ENCODE measurements around the gene HDAC1. TPM values are rescaled to one million over a fixed set of nuclear protein-coding genes. Genes with fewer than 3 reads are reported as not detected.
A peak's percentile ranks its signal among the peaks of the same experiment; 100 is the strongest.

HDAC1 gene
- total and polyA plus RNA-seq, 10 of the 15 experiments (the other 5 are each of a cell fraction or from before 2014, with no cell fraction given), result 147 to 331 (median 168) TPM

DNA sequence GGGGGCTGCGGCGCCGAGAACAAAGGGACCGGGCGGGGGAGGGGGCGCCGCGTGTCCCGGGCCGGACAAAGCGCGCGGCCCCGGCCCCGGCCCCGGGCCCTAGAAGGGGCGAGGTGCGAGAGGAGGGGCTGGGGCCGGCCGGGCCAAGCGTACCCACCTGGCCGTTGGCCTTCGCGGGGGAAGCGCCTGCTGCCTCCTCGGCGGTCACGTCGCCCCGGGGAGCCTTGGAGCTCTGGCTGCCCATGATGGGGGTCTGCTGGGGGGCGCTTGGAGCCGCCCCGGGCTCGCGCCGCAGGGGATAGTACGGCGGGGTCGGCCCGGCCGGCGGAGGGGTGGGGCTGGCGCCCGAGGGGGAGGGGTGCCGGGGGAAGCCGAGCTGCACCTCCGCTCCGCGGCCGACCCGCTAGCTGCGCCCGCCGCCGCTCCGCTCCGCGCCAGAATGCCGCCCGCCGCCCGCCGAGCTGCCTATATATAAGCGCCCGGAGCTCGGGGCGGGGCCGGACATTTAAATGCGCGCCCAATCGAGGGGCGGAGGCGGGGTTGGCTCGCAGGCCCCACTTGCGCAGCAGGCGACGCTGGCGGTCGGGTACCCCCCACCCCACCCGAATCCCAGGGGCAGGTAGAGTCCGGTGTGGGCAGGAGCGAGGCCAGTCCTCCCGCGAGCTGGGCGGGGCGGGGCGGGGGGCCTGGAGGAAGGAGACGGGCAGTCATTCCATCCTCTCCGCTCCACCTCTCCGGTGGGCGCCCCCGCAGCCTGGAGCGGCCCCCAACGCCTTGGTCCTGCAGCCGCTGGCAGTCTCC is 44.1 kb downstream of the HDAC1 start, which contains the start of gene MARCKSL1:
Gene MARCKSL1, minus strand, starts transcription at position 444 of the 801 bp plus-strand sequence. Its CDS starts 200 bp downstream, at position 244.
- BruUV-seq (replicated peaks), result no TSS peak
- Histone ChIP-seq H2AFZ (ENCODE audit: control insufficient read depth, low read depth, low read length) (no peak within 1 kb of the TSS), H3K4me3 (peak within 1 kb of the TSS; percentile 80)
- TF ChIP-seq, protein P1, sequence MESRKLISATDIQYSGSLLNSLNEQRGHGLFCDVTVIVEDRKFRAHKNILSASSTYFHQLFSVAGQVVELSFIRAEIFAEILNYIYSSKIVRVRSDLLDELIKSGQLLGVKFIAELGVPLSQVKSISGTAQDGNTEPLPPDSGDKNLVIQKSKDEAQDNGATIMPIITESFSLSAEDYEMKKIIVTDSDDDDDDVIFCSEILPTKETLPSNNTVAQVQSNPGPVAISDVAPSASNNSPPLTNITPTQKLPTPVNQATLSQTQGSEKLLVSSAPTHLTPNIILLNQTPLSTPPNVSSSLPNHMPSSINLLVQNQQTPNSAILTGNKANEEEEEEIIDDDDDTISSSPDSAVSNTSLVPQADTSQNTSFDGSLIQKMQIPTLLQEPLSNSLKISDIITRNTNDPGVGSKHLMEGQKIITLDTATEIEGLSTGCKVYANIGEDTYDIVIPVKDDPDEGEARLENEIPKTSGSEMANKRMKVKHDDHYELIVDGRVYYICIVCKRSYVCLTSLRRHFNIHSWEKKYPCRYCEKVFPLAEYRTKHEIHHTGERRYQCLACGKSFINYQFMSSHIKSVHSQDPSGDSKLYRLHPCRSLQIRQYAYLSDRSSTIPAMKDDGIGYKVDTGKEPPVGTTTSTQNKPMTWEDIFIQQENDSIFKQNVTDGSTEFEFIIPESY (IDR thresholded peaks at IDR 0.05), result no peak
- peak; percentile 74; the same call in 1 of the 2 replicates for TF ChIP-seq NFYB (IDR thresholded peaks at IDR 0.05; ENCODE audit: insufficient read depth, low read depth, low read length)
- peak in 1 of 2 experiments; percentile 51; a peak in 1 of 3 replicates for TF ChIP-seq EGR1 (IDR thresholded peaks at IDR 0.05; ENCODE audit: borderline replicate concordance in 1 of 2, low read depth in 2 of 2, low read length in 2 of 2)
- no peak for TF ChIP-seq ZBTB11 (CRISPR knock-in tag; IDR thresholded peaks at IDR 0.05)
- TF ChIP-seq BHLHE40 (IDR thresholded peaks at IDR 0.05; ENCODE audit: borderline replicate concordance in 1 of 2, low read depth in 2 of 2, low read length in 1 of 2), result peak in 1 of 2 experiments; percentile 38; a peak in 1 of 4 replicates
- peak; percentile 94; the same call in 1 of the 2 replicates for TF ChIP-seq TAF1 (IDR thresholded peaks at IDR 0.05; ENCODE audit: borderline replicate concordance, low read depth, low read length)
- peak; percentile 58; the same call in 1 of the 2 replicates for TF ChIP-seq YY1 (IDR thresholded peaks at IDR 0.05; ENCODE audit: low read depth, low read length)
- peak; percentile 59; the same call in 1 of the 2 replicates for TF ChIP-seq NKRF (conservative IDR thresholded peaks at IDR 0.05)
- peak; percentile 91 for TF ChIP-seq POU2F2 (IDR thresholded peaks at IDR 0.05; ENCODE audit: borderline replicate concordance, low read depth, low read length)
- TF ChIP-seq MAX (IDR thresholded peaks at IDR 0.05; ENCODE audit: low read depth, low read length), result 0 out of 2 replicates have a peak, but pooled peaks have one; percentile 11

More for the DNA sequence above, 44.1 kb downstream of the HDAC1 start, which contains the start of gene MARCKSL1:
- Histone ChIP-seq H3K9ac (ENCODE audit: control insufficient read depth, insufficient read depth, low read length) (peak within 1 kb of the TSS; percentile 83), H3K36me3 (ENCODE audit: control insufficient read depth in 2 of 2, insufficient read depth in 2 of 2, low read length in 1 of 2) (peaks cover 16% of the 10 kb centered on the region in 2 experiments), H3K27ac (ENCODE audit: control insufficient read depth, insufficient read depth) (peak within 1 kb of the TSS; percentile 81), H3K9me3 (replicated peaks; ENCODE audit: control insufficient read depth, insufficient read depth, low read length) (no peaks in the 10 kb centered on the region), H3K79me2 (ENCODE audit: control insufficient read depth, insufficient read depth, low read length) (peaks cover 24% of the 10 kb centered on the region), H3K27me3 (replicated peaks in 1 of 2; ENCODE audit: control insufficient read depth in 2 of 2, insufficient read depth in 2 of 2, low read length in 1 of 2) (no peaks in the 10 kb centered on the region), H4K20me1 (ENCODE audit: control insufficient read depth, insufficient read depth) (no peaks in the 10 kb centered on the region; the same call in 1 of the 2 replicates), H3K4me2 (ENCODE audit: control insufficient read depth, insufficient read depth) (peak within 1 kb of the TSS; percentile 78), H3K4me1 (ENCODE audit: control insufficient read depth, insufficient read depth, low read length) (peaks cover 57% of the 10 kb centered on the region)
- DNase-seq (ENCODE audit: low read depth, low spot score), result no peak
- CTCF ChIA-PET, result interaction anchor here (0.7 to 2.4 kb wide), 15 partner anchors 12 to 135 kb away, joined by 3 to 17 read pairs (median 4); partner anchors contain the start of genes BSDC1 and CCDC28B
- RAD21 ChIA-PET (ENCODE audit: unreplicated experiment), result interaction anchor here (0.6 to 3.2 kb wide), 25 partner anchors 8 to 228 kb away, joined by 3 to 30 read pairs (median 4); partner anchors contain the start of genes BSDC1, EIF3I, HDAC1 and KPNA6
- WGBS (ENCODE audit: insufficient coverage, insufficient replicate concordance, low lambda C conversion rate, missing lambda C conversion rate), result 2% methylated on average over 41 of the region's 95 CpGs
- POLR2A ChIA-PET, result interaction anchor here (0.5 to 3.8 kb wide), 21 partner anchors 12 to 706 kb away, joined by 3 to 46 read pairs (median 4); partner anchors contain the start of genes BSDC1, CCDC28B, HDAC1 and LCK
- SMC1A ChIA-PET (ENCODE audit: uncharacterized antibody, unreplicated experiment), result interaction anchor here (1.0 to 3.4 kb wide), 7 partner anchors 8 to 78 kb away, joined by 3 to 16 read pairs (median 6); partner anchors contain the start of gene BSDC1
- in situ Hi-C loops (cut with MboI), result no loop called here
- intact Hi-C loops (cut with micrococcal nuclease; ENCODE audit: unreplicated experiment), result loop anchor here (2.0 kb wide), 3 partner anchors 15 to 59 kb away; partner anchors contain the start of gene BSDC1
- peak; percentile 51 for ATAC-seq
- FAIRE-seq, result no peak

Measured in GM12878 (cell line).